ENCODE measurements around the gene NKAIN4.

- TF ChIP-seq CTCF (IDR thresholded peaks at IDR 0.05) (no peak), EZH2 (IDR thresholded peaks at IDR 0.05; ENCODE audit: borderline replicate concordance, insufficient read depth, low read depth, low read length, poor library complexity, severe bottlenecking) (no peak)
Observed at GRCh38 chr20:63280371-63280770, 26.1 kb upstream of the NKAIN4 start.
